ENCODE measurements around the gene ABCC4. TPM values are rescaled to one million over a fixed set of nuclear protein-coding genes. Genes with fewer than 3 reads are reported as not detected.

ABCC4 gene
- total and polyA plus RNA-seq, 9 of the 15 experiments (the other 6 are each of a cell fraction or from before 2014, with no cell fraction given): 9.4 to 46.1 (median 25.4) TPM

DNA sequence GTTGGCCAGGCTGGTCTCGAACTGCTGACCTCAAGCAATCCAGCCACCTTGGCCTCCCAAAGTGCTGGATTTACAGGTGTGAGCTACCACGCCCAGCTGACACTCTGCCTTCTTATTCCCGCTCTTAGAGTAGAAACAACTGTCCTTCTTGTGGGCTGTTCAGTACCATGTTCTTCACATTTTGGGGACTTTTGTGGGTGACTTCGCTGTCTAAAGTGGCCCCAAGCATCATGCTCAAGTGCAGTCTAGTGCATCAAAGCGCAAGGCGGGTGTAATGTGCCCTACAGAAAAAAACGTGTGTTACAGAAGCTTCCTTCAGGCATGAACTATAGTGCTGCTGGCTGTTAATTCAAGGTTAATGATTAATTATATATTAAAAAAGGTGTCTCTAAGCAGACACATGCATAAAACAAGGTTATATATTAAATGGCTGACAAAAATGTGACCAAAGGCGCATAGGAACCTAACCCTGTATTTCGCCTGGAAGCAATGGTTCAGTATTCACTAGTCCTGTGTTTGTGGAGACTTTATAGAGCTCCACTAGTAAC lies 38.3 kb downstream of the ABCC4 start:
- no peak overlapping the region for H3K9ac ChIP-seq (ENCODE audit: insufficient read depth in 1 of 2, low read depth in 2 of 2, low read length in 2 of 2)
- H4K20me1 ChIP-seq (replicated peaks; ENCODE audit: control insufficient read depth, insufficient read depth, low read length): no peaks in the 10 kb centered on the region
- WGBS (ENCODE audit: insufficient coverage, low coverage, missing lambda C conversion rate): 99% methylated on average over 6 of the region's 9 CpGs
- peaks cover 78% of the 10 kb centered on the region for H3K79me2 ChIP-seq (ENCODE audit: control insufficient read depth, insufficient read depth, low read length)
- CTCF ChIA-PET (ENCODE audit: low intra/inter-chr PET ratio): no interaction called here
- peaks cover 3% of the 10 kb centered on the region for H3K9me1 ChIP-seq (ENCODE audit: control insufficient read depth, insufficient read depth, low read length)
- H3K4me2 ChIP-seq (ENCODE audit: insufficient read depth, low read length): no peak overlapping the region
- in situ Hi-C loops (cut with MboI): no loop called here
- peaks cover 0 to 7% of the 10 kb centered on the region in 2 experiments; a peak in 3 of 5 replicates for H3K4me1 ChIP-seq (replicated peaks in 1 of 2; ENCODE audit: control insufficient read depth in 2 of 2, insufficient read depth in 2 of 2, low read length in 2 of 2)
- intact Hi-C loops (cut with micrococcal nuclease): no loop called here
- FAIRE-seq: no peak
- no peak for DNase-seq (ENCODE audit: extremely low read depth in 1 of 4, low spot score in 3 of 4)
- POLR2A ChIA-PET: interaction anchor here (0.6 kb wide), 1 partner anchor 34 kb away, joined by 3 read pairs; no protein-coding TSS in a partner anchor
- H3K9me3 ChIP-seq (replicated peaks; ENCODE audit: control insufficient read depth, insufficient read depth, low read depth, low read length): no peaks in the 10 kb centered on the region; the same call in 1 of the 2 replicates
- H3K27me3 ChIP-seq (ENCODE audit: control insufficient read depth in 2 of 2, insufficient read depth in 2 of 2, low read length in 2 of 2): no peaks in the 10 kb centered on the region
- peaks cover 34% of the 10 kb centered on the region for H3K36me3 ChIP-seq (ENCODE audit: control insufficient read depth, insufficient read depth, low read length)
- no TSS peak for BruUV-seq (replicated peaks)
- no peak overlapping the region for H3K27ac ChIP-seq (ENCODE audit: extremely low read depth, low read depth, low read length)
- no peak for TF ChIP-seq EP300 (IDR thresholded peaks at IDR 0.05; ENCODE audit: low read length)
- no peak for TF ChIP-seq HMG20A (CRISPR knock-in tag; conservative IDR thresholded peaks at IDR 0.05)
- no peak for TF ChIP-seq CHD4 (IDR thresholded peaks at IDR 0.05; ENCODE audit: insufficient read depth, insufficient replicate concordance, low read depth, low read length, poor library complexity, severe bottlenecking)
- TF ChIP-seq GTF2B (IDR thresholded peaks at IDR 0.05; ENCODE audit: extremely low read depth, insufficient read length): no peak
- no peak for TF ChIP-seq ZBTB1 (CRISPR knock-in tag; IDR thresholded peaks at IDR 0.05; ENCODE audit: borderline replicate concordance, low read depth)
- no peak for TF ChIP-seq ZNF76 (CRISPR knock-in tag; IDR thresholded peaks at IDR 0.05; ENCODE audit: borderline replicate concordance)
- TF ChIP-seq, protein P1, sequence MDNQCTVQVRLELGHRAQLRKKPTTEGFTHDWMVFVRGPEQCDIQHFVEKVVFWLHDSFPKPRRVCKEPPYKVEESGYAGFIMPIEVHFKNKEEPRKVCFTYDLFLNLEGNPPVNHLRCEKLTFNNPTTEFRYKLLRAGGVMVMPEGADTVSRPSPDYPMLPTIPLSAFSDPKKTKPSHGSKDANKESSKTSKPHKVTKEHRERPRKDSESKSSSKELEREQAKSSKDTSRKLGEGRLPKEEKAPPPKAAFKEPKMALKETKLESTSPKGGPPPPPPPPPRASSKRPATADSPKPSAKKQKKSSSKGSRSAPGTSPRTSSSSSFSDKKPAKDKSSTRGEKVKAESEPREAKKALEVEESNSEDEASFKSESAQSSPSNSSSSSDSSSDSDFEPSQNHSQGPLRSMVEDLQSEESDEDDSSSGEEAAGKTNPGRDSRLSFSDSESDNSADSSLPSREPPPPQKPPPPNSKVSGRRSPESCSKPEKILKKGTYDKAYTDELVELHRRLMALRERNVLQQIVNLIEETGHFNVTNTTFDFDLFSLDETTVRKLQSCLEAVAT (IDR thresholded peaks at IDR 0.05): no peak
- TF ChIP-seq ELK1 (CRISPR knock-in tag; IDR thresholded peaks at IDR 0.05): no peak
- no peak for TF ChIP-seq RAD51 (IDR thresholded peaks at IDR 0.05; ENCODE audit: borderline replicate concordance, low read depth)
- TF ChIP-seq, protein P2, sequence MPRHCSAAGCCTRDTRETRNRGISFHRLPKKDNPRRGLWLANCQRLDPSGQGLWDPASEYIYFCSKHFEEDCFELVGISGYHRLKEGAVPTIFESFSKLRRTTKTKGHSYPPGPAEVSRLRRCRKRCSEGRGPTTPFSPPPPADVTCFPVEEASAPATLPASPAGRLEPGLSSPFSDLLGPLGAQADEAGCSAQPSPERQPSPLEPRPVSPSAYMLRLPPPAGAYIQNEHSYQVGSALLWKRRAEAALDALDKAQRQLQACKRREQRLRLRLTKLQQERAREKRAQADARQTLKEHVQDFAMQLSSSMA (CRISPR knock-in tag; IDR thresholded peaks at IDR 0.05): no peak
- TF ChIP-seq L3MBTL2 (IDR thresholded peaks at IDR 0.05): no peak
- no peak for TF ChIP-seq TRIM28 (IDR thresholded peaks at IDR 0.05)
- no peak for TF ChIP-seq ZNF668 (CRISPR knock-in tag; IDR thresholded peaks at IDR 0.05)
- no peak for TF ChIP-seq XRCC5 (IDR thresholded peaks at IDR 0.05; ENCODE audit: low read depth, low read length)
- no peak for TF ChIP-seq BCL6 (CRISPR knock-in tag; IDR thresholded peaks at IDR 0.05)
- TF ChIP-seq SUPT5H (IDR thresholded peaks at IDR 0.05): no peak
- TF ChIP-seq RBM34 (IDR thresholded peaks at IDR 0.05; ENCODE audit: borderline replicate concordance, insufficient read depth, low read length): no peak
- no peak for TF ChIP-seq ETV5 (CRISPR knock-in tag; IDR thresholded peaks at IDR 0.05; ENCODE audit: low read depth)
- no peak for TF ChIP-seq ZNF282 (CRISPR knock-in tag; IDR thresholded peaks at IDR 0.05)
- no peak for ATAC-seq
- H3K4me3 ChIP-seq: no peak overlapping the region
- no peak overlapping the region for H2AFZ ChIP-seq (ENCODE audit: low read depth, low read length)

Measured in K562 (cell line).